ENCODE measurements around the gene NAALADL2.
"Not testable (repeated sequence)": the region's sequence is repeated elsewhere in the genome, so short reads cannot be mapped to it uniquely, and the experiment has no call there.

NAALADL2 gene

GRCh38 chr3:175729466-175729865 lies 870.3 kb downstream of the NAALADL2 start:
- DNase-seq = no peak

GRCh38 chr3:175731543-175731942 lies 872.4 kb downstream of the NAALADL2 start:
- DNase-seq = no peak

GRCh38 chr3:175732017-175732416 lies 872.9 kb downstream of the NAALADL2 start:
- DNase-seq = no peak

GRCh38 chr3:175735866-175736265 lies 876.7 kb downstream of the NAALADL2 start:
- no peak for DNase-seq

- no peak for DNase-seq
Measured at GRCh38 chr3:175737646-175738572, 878.8 kb downstream of the NAALADL2 start.

GRCh38 chr3:175741951-175742350 lies 882.8 kb downstream of the NAALADL2 start:
- DNase-seq = no peak

GRCh38 chr3:175743733-175744400 lies 884.7 kb downstream of the NAALADL2 start:
- no peak for DNase-seq

- no peak for DNase-seq
Measured at GRCh38 chr3:175746308-175746707, 887.2 kb downstream of the NAALADL2 start.

- DNase-seq = no peak
Measured at GRCh38 chr3:175748087-175748730, 889.1 kb downstream of the NAALADL2 start.

GRCh38 chr3:175749981-175750380 lies 890.8 kb downstream of the NAALADL2 start:
- DNase-seq = no peak

- no peak for DNase-seq
Measured at GRCh38 chr3:175751089-175751488, 892.0 kb downstream of the NAALADL2 start.

GRCh38 chr3:175763948-175764347 lies 904.8 kb downstream of the NAALADL2 start:
- no peak for DNase-seq

GRCh38 chr3:175764722-175765121 lies 905.6 kb downstream of the NAALADL2 start:
- DNase-seq = no peak

- no peak for DNase-seq
Measured at GRCh38 chr3:175770426-175770825, 911.3 kb downstream of the NAALADL2 start.

- DNase-seq = no peak
Measured at GRCh38 chr3:175777495-175777894, 918.4 kb downstream of the NAALADL2 start.

- no peak for DNase-seq
Measured at GRCh38 chr3:175777965-175778364, 918.8 kb downstream of the NAALADL2 start.

GRCh38 chr3:175778994-175779393 lies 919.9 kb downstream of the NAALADL2 start:
- DNase-seq = no peak

GRCh38 chr3:175787109-175787508 lies 928.0 kb downstream of the NAALADL2 start:
- not testable (repeated sequence) for DNase-seq

- no peak for DNase-seq
Measured at GRCh38 chr3:175792245-175792644, 933.1 kb downstream of the NAALADL2 start.

GRCh38 chr3:175798326-175798725 lies 939.2 kb downstream of the NAALADL2 start:
- no peak for DNase-seq

GRCh38 chr3:175805825-175806224 lies 946.7 kb downstream of the NAALADL2 start:
- DNase-seq = no peak

GRCh38 chr3:175807175-175807574 lies 948.0 kb downstream of the NAALADL2 start:
- no peak for DNase-seq

- no peak for DNase-seq
Measured at GRCh38 chr3:175818811-175819464, 959.8 kb downstream of the NAALADL2 start.
